Activated effector memory CD4-positive, alpha-beta T cell treated with Interleukin-2 at 50 U/mL for 16 hours (primary cell): ENCODE results near the gene PCSK4.

Source experiments
- DNase-seq: peaks from one replicate; pipeline ENCODE4 v3.0.0-alpha.2; 2020

Gene PCSK4

GRCh38 chr19:1469255-1470054 lies 20.7 kb downstream of the PCSK4 start:
- peak; percentile 16 for DNase-seq

GRCh38 chr19:1468821-1469254 lies 21.3 kb downstream of the PCSK4 start:
- no peak for DNase-seq

- no peak for DNase-seq
Measured at GRCh38 chr19:1468274-1468820, 21.8 kb downstream of the PCSK4 start.

- DNase-seq: no peak
Measured at GRCh38 chr19:1467490-1468273, 22.5 kb downstream of the PCSK4 start.

GRCh38 chr19:1467215-1467489 lies 23.0 kb downstream of the PCSK4 start:
- no peak for DNase-seq

GRCh38 chr19:1466461-1467214 lies 23.5 kb downstream of the PCSK4 start:
- no peak for DNase-seq

- DNase-seq: no peak
Measured at GRCh38 chr19:1466018-1466460, 24.1 kb downstream of the PCSK4 start.

- no peak for DNase-seq
Measured at GRCh38 chr19:1465191-1466016, 24.7 kb downstream of the PCSK4 start.

- DNase-seq: no peak
Measured at GRCh38 chr19:1461862-1462261, 28.3 kb downstream of the PCSK4 start.

- no peak for DNase-seq
Measured at GRCh38 chr19:1460033-1460995, 29.8 kb downstream of the PCSK4 start.

- DNase-seq: no peak
Measured at GRCh38 chr19:1459479-1459878, 30.7 kb downstream of the PCSK4 start.

GRCh38 chr19:1457892-1458291 lies 32.3 kb downstream of the PCSK4 start:
- no peak for DNase-seq

- no peak for DNase-seq
Measured at GRCh38 chr19:1457031-1457739, 33.0 kb downstream of the PCSK4 start.

- no peak for DNase-seq
Measured at GRCh38 chr19:1456121-1456900, 33.8 kb downstream of the PCSK4 start.

- DNase-seq: peak; percentile 20
Measured at GRCh38 chr19:1455336-1456120, 34.6 kb downstream of the PCSK4 start.

- no peak for DNase-seq
Measured at GRCh38 chr19:1455002-1455335, 35.2 kb downstream of the PCSK4 start.

GRCh38 chr19:1453525-1454364 lies 36.4 kb downstream of the PCSK4 start:
- no peak for DNase-seq
